Stimulated activated naive CD8-positive, alpha-beta T cell treated with anti-CD3 and anti-CD28 coated beads, Interleukin-15, Interleukin-2, amounts not matched to agents 100 ng/mL and 50 ng/mL, for 24 hours (primary cell): ENCODE results near the gene ABCA13.

Source experiments
- H3K27ac Mint-ChIP-seq: one replicate; pipeline ENCODE4 v1.8.0; 2021; ENCODE audit warnings: mild to moderate bottlenecking, mixed read lengths
- H3K27me3 Mint-ChIP-seq: one replicate; pipeline ENCODE4 v1.8.0; 2021; ENCODE audit warnings: mixed read lengths
- H3K36me3 Mint-ChIP-seq: one replicate; pipeline ENCODE4 v1.8.0; 2021; ENCODE audit warnings: low read depth, mixed read lengths
- H3K4me1 Mint-ChIP-seq: one replicate; pipeline ENCODE4 v1.8.0; 2021; ENCODE audit warnings: low read depth, mixed read lengths
- H3K4me3 Mint-ChIP-seq: one replicate; pipeline ENCODE4 v1.8.0; 2021; ENCODE audit warnings: mild to moderate bottlenecking, mixed read lengths
- H3K9me3 Mint-ChIP-seq: one replicate; pipeline ENCODE4 v1.8.0; 2021; ENCODE audit warnings: mixed read lengths

ABCA13 gene

GRCh38 chr7:48528646-48529045 is 357.4 kb downstream of the ABCA13 start:
- Mint-ChIP-seq H3K36me3 (no peaks in the 10 kb centered on the region), H3K27me3 (no peaks in the 10 kb centered on the region), H3K9me3 (no peaks in the 10 kb centered on the region), H3K4me3 (no peak overlapping the region), H3K4me1 (no peaks in the 10 kb centered on the region), H3K27ac (no peak overlapping the region)

- no peaks in the 10 kb centered on the region for H3K4me1 Mint-ChIP-seq
- no peak overlapping the region for H3K4me3 Mint-ChIP-seq
- peaks cover 7% of the 10 kb centered on the region for H3K9me3 Mint-ChIP-seq
- no peak overlapping the region for H3K27ac Mint-ChIP-seq
- no peaks in the 10 kb centered on the region for H3K27me3 Mint-ChIP-seq
- H3K36me3 Mint-ChIP-seq, result no peaks in the 10 kb centered on the region
These were observed 366.3 kb downstream of the ABCA13 start for GRCh38 chr7:48537561-48537960.

- Mint-ChIP-seq H3K36me3 (no peaks in the 10 kb centered on the region), H3K4me3 (no peak overlapping the region), H3K4me1 (no peaks in the 10 kb centered on the region), H3K27ac (no peak overlapping the region), H3K9me3 (peaks cover 7% of the 10 kb centered on the region), H3K27me3 (no peaks in the 10 kb centered on the region)
These were observed 369.5 kb downstream of the ABCA13 start for GRCh38 chr7:48540746-48541145.

- no peak overlapping the region for H3K4me3 Mint-ChIP-seq
- no peaks in the 10 kb centered on the region for H3K36me3 Mint-ChIP-seq
- H3K4me1 Mint-ChIP-seq, result no peaks in the 10 kb centered on the region
- peaks cover 4% of the 10 kb centered on the region for H3K9me3 Mint-ChIP-seq
- H3K27me3 Mint-ChIP-seq, result no peaks in the 10 kb centered on the region
- no peak overlapping the region for H3K27ac Mint-ChIP-seq
These were observed 377.4 kb downstream of the ABCA13 start for GRCh38 chr7:48548667-48549066.

GRCh38 chr7:48551652-48552051 is 380.4 kb downstream of the ABCA13 start:
- Mint-ChIP-seq H3K36me3 (no peaks in the 10 kb centered on the region), H3K9me3 (peaks cover 7% of the 10 kb centered on the region), H3K4me1 (no peaks in the 10 kb centered on the region), H3K27me3 (no peaks in the 10 kb centered on the region), H3K4me3 (no peak overlapping the region), H3K27ac (no peak overlapping the region)

GRCh38 chr7:48563334-48563733 is 392.1 kb downstream of the ABCA13 start:
- Mint-ChIP-seq H3K9me3 (peaks cover 8% of the 10 kb centered on the region), H3K36me3 (no peaks in the 10 kb centered on the region), H3K4me3 (no peak overlapping the region), H3K27me3 (no peaks in the 10 kb centered on the region), H3K27ac (no peak overlapping the region), H3K4me1 (no peaks in the 10 kb centered on the region)

GRCh38 chr7:48575516-48575915 is 404.3 kb downstream of the ABCA13 start:
- Mint-ChIP-seq H3K27me3 (no peaks in the 10 kb centered on the region), H3K4me1 (no peaks in the 10 kb centered on the region), H3K4me3 (no peak overlapping the region), H3K27ac (no peak overlapping the region), H3K9me3 (no peaks in the 10 kb centered on the region), H3K36me3 (no peaks in the 10 kb centered on the region)

- H3K9me3 Mint-ChIP-seq, result no peaks in the 10 kb centered on the region
- no peaks in the 10 kb centered on the region for H3K36me3 Mint-ChIP-seq
- H3K27me3 Mint-ChIP-seq, result no peaks in the 10 kb centered on the region
- no peaks in the 10 kb centered on the region for H3K4me1 Mint-ChIP-seq
- no peak overlapping the region for H3K27ac Mint-ChIP-seq
- no peak overlapping the region for H3K4me3 Mint-ChIP-seq
These were observed 416.2 kb downstream of the ABCA13 start for GRCh38 chr7:48587475-48587874.

- Mint-ChIP-seq H3K36me3 (no peaks in the 10 kb centered on the region), H3K4me3 (no peak overlapping the region), H3K9me3 (no peaks in the 10 kb centered on the region), H3K27ac (no peak overlapping the region), H3K4me1 (no peaks in the 10 kb centered on the region), H3K27me3 (no peaks in the 10 kb centered on the region)
These were observed 423.1 kb downstream of the ABCA13 start for GRCh38 chr7:48594349-48594748.

- H3K36me3 Mint-ChIP-seq, result no peaks in the 10 kb centered on the region
These were observed 424.5 kb downstream of the ABCA13 start for GRCh38 chr7:48595756-48596155.

GRCh38 chr7:48610705-48611104 is 439.4 kb downstream of the ABCA13 start:
- no peak overlapping the region for H3K4me3 Mint-ChIP-seq
- H3K36me3 Mint-ChIP-seq, result no peaks in the 10 kb centered on the region
- no peak overlapping the region for H3K27ac Mint-ChIP-seq
- no peaks in the 10 kb centered on the region for H3K4me1 Mint-ChIP-seq
- no peaks in the 10 kb centered on the region for H3K27me3 Mint-ChIP-seq
- peaks cover 7% of the 10 kb centered on the region for H3K9me3 Mint-ChIP-seq

More at GRCh38 chr7:48595756-48596155, 424.5 kb downstream of the ABCA13 start:
- no peaks in the 10 kb centered on the region for H3K27me3 Mint-ChIP-seq
- H3K4me1 Mint-ChIP-seq, result no peaks in the 10 kb centered on the region
- no peak overlapping the region for H3K4me3 Mint-ChIP-seq
- no peaks in the 10 kb centered on the region for H3K9me3 Mint-ChIP-seq
- H3K27ac Mint-ChIP-seq, result no peak overlapping the region

- Mint-ChIP-seq H3K27ac (no peak overlapping the region), H3K4me1 (no peaks in the 10 kb centered on the region), H3K4me3 (no peak overlapping the region), H3K27me3 (no peaks in the 10 kb centered on the region), H3K36me3 (no peaks in the 10 kb centered on the region), H3K9me3 (peaks cover 5% of the 10 kb centered on the region)
These were observed 440.7 kb downstream of the ABCA13 start for GRCh38 chr7:48611993-48612392.

- no peaks in the 10 kb centered on the region for H3K36me3 Mint-ChIP-seq
- no peak overlapping the region for H3K4me3 Mint-ChIP-seq
- H3K9me3 Mint-ChIP-seq, result no peaks in the 10 kb centered on the region
- H3K27me3 Mint-ChIP-seq, result no peaks in the 10 kb centered on the region
- H3K27ac Mint-ChIP-seq, result no peak overlapping the region
- no peaks in the 10 kb centered on the region for H3K4me1 Mint-ChIP-seq
These were observed 446.2 kb downstream of the ABCA13 start for GRCh38 chr7:48617508-48617907.

- Mint-ChIP-seq H3K4me3 (no peak overlapping the region), H3K36me3 (no peaks in the 10 kb centered on the region), H3K4me1 (no peaks in the 10 kb centered on the region)
These were observed 446.7 kb downstream of the ABCA13 start for GRCh38 chr7:48617993-48618392.

GRCh38 chr7:48621076-48621475 is 449.8 kb downstream of the ABCA13 start:
- Mint-ChIP-seq H3K9me3 (no peaks in the 10 kb centered on the region), H3K27me3 (no peaks in the 10 kb centered on the region), H3K4me1 (no peaks in the 10 kb centered on the region), H3K27ac (no peak overlapping the region), H3K4me3 (no peak overlapping the region), H3K36me3 (no peaks in the 10 kb centered on the region)

More at GRCh38 chr7:48617993-48618392, 446.7 kb downstream of the ABCA13 start:
- no peaks in the 10 kb centered on the region for H3K27me3 Mint-ChIP-seq
- no peak overlapping the region for H3K27ac Mint-ChIP-seq
- H3K9me3 Mint-ChIP-seq, result no peaks in the 10 kb centered on the region

- Mint-ChIP-seq H3K27ac (no peak overlapping the region), H3K4me1 (no peaks in the 10 kb centered on the region), H3K36me3 (no peaks in the 10 kb centered on the region), H3K9me3 (no peaks in the 10 kb centered on the region), H3K27me3 (no peaks in the 10 kb centered on the region), H3K4me3 (no peak overlapping the region)
These were observed 455.9 kb downstream of the ABCA13 start for GRCh38 chr7:48627164-48627563.
